ENCODE measurements around the gene ZNF444. TPM values are rescaled to one million over a fixed set of nuclear protein-coding genes. Genes with fewer than 3 reads are reported as not detected.

ZNF444 gene
- polyA plus RNA-seq, 1 donor (not counting 4 experiments of a cell fraction or from before 2014, with no cell fraction given): 9.1 TPM

DNA sequence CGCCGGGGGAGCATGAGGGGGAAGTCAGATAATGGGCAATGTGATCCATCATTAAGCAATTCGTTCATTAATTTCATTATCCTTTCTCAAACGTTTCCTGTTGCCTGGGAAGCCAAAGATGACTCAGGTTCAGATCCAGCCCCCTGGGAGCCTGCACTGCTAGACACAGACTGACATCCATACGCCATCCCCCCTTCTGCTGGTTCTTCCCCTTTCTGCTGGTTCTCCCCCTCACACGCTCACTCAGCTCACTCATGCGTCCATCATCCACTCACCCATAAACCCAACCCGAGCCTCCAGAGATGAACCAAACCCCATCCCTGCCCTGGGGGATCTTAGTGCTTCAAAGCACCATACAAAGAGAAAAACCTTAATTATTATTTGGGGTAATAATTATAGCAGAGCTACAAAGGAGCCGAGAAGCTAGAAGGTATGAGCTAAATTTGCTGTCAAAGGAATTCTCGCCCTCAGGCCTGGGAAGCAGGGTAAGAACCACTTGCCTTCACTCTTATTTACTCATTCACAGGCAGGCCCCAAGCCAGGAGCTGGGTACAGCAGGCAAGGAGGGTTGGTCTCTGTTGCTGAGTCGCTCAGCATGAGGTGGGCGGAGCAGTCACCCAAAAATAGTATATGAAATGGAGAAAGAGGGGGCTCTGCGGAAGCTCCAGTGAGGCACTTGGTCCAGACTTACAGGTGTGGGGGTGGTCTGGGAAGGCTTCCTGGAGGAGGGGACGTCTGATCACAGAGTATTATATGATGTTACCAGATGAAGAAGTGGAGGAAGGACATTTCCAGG, 7.0 kb upstream of the ZNF444 start:
- H3K27ac ChIP-seq (ENCODE audit: control insufficient read depth, insufficient read depth, low read length): peak overlapping the region; percentile 58
- H3K9me1 ChIP-seq (ENCODE audit: control insufficient read depth, extremely low read depth, insufficient read depth, low read length): no peaks in the 10 kb centered on the region
- peak overlapping the region; percentile 20 for H3K4me2 ChIP-seq (ENCODE audit: control insufficient read depth, extremely low read depth, insufficient read depth, low read depth, low read length)
- peaks cover 11% of the 10 kb centered on the region for H3K4me1 ChIP-seq (ENCODE audit: control insufficient read depth, extremely low read depth, insufficient read depth, low read length)
- peak overlapping the region; percentile 6 for H3K9ac ChIP-seq (ENCODE audit: control insufficient read depth, extremely low read depth, insufficient read depth, low read length)
- no peaks in the 10 kb centered on the region for H4K20me1 ChIP-seq (ENCODE audit: control insufficient read depth, extremely low read depth, insufficient read depth, low read length)
- peak overlapping the region; percentile 35 for H2AFZ ChIP-seq (ENCODE audit: control insufficient read depth, low read length)
- H3K27me3 ChIP-seq (ENCODE audit: control insufficient read depth, extremely low read depth, insufficient read depth, low read length): no peaks in the 10 kb centered on the region
- H3K9me3 ChIP-seq (ENCODE audit: control insufficient read depth, low read depth, low read length): no peaks in the 10 kb centered on the region
- no peaks in the 10 kb centered on the region for H3K79me2 ChIP-seq (ENCODE audit: control insufficient read depth, insufficient read depth, low read length)
- FAIRE-seq (no peak), DNase-seq (ENCODE audit: low read depth, low spot score) (no peak)
- no peak for TF ChIP-seq EZH2 (IDR thresholded peaks at IDR 0.05; ENCODE audit: low read length)
- TF ChIP-seq, protein P1, sequence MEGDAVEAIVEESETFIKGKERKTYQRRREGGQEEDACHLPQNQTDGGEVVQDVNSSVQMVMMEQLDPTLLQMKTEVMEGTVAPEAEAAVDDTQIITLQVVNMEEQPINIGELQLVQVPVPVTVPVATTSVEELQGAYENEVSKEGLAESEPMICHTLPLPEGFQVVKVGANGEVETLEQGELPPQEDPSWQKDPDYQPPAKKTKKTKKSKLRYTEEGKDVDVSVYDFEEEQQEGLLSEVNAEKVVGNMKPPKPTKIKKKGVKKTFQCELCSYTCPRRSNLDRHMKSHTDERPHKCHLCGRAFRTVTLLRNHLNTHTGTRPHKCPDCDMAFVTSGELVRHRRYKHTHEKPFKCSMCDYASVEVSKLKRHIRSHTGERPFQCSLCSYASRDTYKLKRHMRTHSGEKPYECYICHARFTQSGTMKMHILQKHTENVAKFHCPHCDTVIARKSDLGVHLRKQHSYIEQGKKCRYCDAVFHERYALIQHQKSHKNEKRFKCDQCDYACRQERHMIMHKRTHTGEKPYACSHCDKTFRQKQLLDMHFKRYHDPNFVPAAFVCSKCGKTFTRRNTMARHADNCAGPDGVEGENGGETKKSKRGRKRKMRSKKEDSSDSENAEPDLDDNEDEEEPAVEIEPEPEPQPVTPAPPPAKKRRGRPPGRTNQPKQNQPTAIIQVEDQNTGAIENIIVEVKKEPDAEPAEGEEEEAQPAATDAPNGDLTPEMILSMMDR (optimal IDR thresholded peaks at IDR 0.05 in 1 of 3, IDR thresholded peaks at IDR 0.05 in 1 of 3, conservative IDR thresholded peaks at IDR 0.05 in 1 of 3; ENCODE audit: extremely low read depth in 1 of 3, insufficient read depth in 2 of 3, low read length in 3 of 3): no peak
- no peak overlapping the region for H3K4me3 ChIP-seq (ENCODE audit: control insufficient read depth in 2 of 3, extremely low read depth in 1 of 3, insufficient read depth in 2 of 3, low read depth in 1 of 3, low read length in 3 of 3)
- dilution Hi-C loops (cut with MboI; ENCODE audit: extremely low pct_ligation_motif_present, low sequenced_read_pairs): no loop called here
- no peaks in the 10 kb centered on the region for H3K36me3 ChIP-seq (ENCODE audit: control insufficient read depth in 2 of 2, extremely low read depth in 1 of 2, insufficient read depth in 2 of 2, low read length in 2 of 2)

DNA sequence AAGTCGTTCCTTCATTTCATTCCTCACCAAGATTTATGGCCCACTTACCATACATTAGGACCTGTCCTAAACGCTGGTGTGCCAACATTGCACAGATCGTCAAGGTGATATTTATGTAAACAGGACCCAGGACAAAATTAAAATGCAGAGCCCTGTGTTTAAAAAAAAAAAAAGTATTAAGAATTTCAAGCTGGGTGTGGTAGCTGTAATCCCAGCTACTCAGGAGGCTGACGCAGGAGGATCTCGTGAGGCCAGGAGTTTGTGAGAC, 6.5 kb upstream of the ZNF444 start:
- no peaks in the 10 kb centered on the region for H3K79me2 ChIP-seq (ENCODE audit: control insufficient read depth, insufficient read depth, low read length)
- dilution Hi-C loops (cut with MboI; ENCODE audit: extremely low pct_ligation_motif_present, low sequenced_read_pairs): no loop called here
- no peaks in the 10 kb centered on the region for H3K9me1 ChIP-seq (ENCODE audit: control insufficient read depth, extremely low read depth, insufficient read depth, low read length)
- peak overlapping the region; percentile 58 for H3K27ac ChIP-seq (ENCODE audit: control insufficient read depth, insufficient read depth, low read length)
- peak overlapping the region; percentile 6 for H3K9ac ChIP-seq (ENCODE audit: control insufficient read depth, extremely low read depth, insufficient read depth, low read length)
- no peak for FAIRE-seq
- peak overlapping the region; percentile 35 for H2AFZ ChIP-seq (ENCODE audit: control insufficient read depth, low read length)
- peak overlapping the region; percentile 20 for H3K4me2 ChIP-seq (ENCODE audit: control insufficient read depth, extremely low read depth, insufficient read depth, low read depth, low read length)
- TF ChIP-seq EZH2 (IDR thresholded peaks at IDR 0.05; ENCODE audit: low read length): no peak
- TF ChIP-seq, protein P1 (optimal IDR thresholded peaks at IDR 0.05 in 1 of 3, IDR thresholded peaks at IDR 0.05 in 1 of 3, conservative IDR thresholded peaks at IDR 0.05 in 1 of 3; ENCODE audit: extremely low read depth in 1 of 3, insufficient read depth in 2 of 3, low read length in 3 of 3): no peak
- H4K20me1 ChIP-seq (ENCODE audit: control insufficient read depth, extremely low read depth, insufficient read depth, low read length): no peaks in the 10 kb centered on the region
- DNase-seq (ENCODE audit: low read depth, low spot score): no peak
- no peak overlapping the region for H3K4me3 ChIP-seq (ENCODE audit: control insufficient read depth in 2 of 3, extremely low read depth in 1 of 3, insufficient read depth in 2 of 3, low read depth in 1 of 3, low read length in 3 of 3)
- H3K27me3 ChIP-seq (ENCODE audit: control insufficient read depth, extremely low read depth, insufficient read depth, low read length): no peaks in the 10 kb centered on the region
- peaks cover 11% of the 10 kb centered on the region for H3K4me1 ChIP-seq (ENCODE audit: control insufficient read depth, extremely low read depth, insufficient read depth, low read length)
- no peaks in the 10 kb centered on the region for H3K36me3 ChIP-seq (ENCODE audit: control insufficient read depth in 2 of 2, extremely low read depth in 1 of 2, insufficient read depth in 2 of 2, low read length in 2 of 2)
- H3K9me3 ChIP-seq (ENCODE audit: control insufficient read depth, low read depth, low read length): no peaks in the 10 kb centered on the region

Measured in keratinocyte (primary cell).